Measurements from ENCODE around the gene GRK1. TPM values are rescaled to one million over a fixed set of nuclear protein-coding genes. Genes with fewer than 3 reads are reported as not detected.

The GRK1 gene
- total and polyA plus RNA-seq, 2 of the 13 experiments (the other 11 are each of a cell fraction or from before 2014, with no cell fraction given), result 0.07 to 0.12 TPM

GRCh38 chr13:113736258-113736731 lies 69.3 kb downstream of the GRK1 start (continued):
- TF ChIP-seq ZNF720 (CRISPR knock-in tag; IDR thresholded peaks at IDR 0.05) (no peak), GABPB1 (CRISPR knock-in tag; IDR thresholded peaks at IDR 0.05) (peak; percentile 43), TGIF2 (CRISPR knock-in tag; IDR thresholded peaks at IDR 0.05) (no peak), ZNF44 (CRISPR knock-in tag; IDR thresholded peaks at IDR 0.05) (no peak), GLMP (CRISPR knock-in tag; IDR thresholded peaks at IDR 0.05; ENCODE audit: borderline replicate concordance) (no peak), ETV5 (CRISPR knock-in tag; IDR thresholded peaks at IDR 0.05; ENCODE audit: borderline replicate concordance) (peak; percentile 56; the same call in 1 of the 2 replicates), TFAP4 (IDR thresholded peaks at IDR 0.05; ENCODE audit: borderline replicate concordance, low read depth) (no peak), U2AF2 (IDR thresholded peaks at IDR 0.05; ENCODE audit: low read depth, low read length) (no peak), HNRNPK (IDR thresholded peaks at IDR 0.05; ENCODE audit: low read depth, low read length, poor library complexity, severe bottlenecking) (no peak), ZNF143 (CRISPR knock-in tag; IDR thresholded peaks at IDR 0.05) (peak; percentile 75), ZBTB14 (CRISPR knock-in tag; IDR thresholded peaks at IDR 0.05) (no peak), AHR (CRISPR knock-in tag; IDR thresholded peaks at IDR 0.05) (no peak), ELF4 (CRISPR knock-in tag; IDR thresholded peaks at IDR 0.05; ENCODE audit: borderline replicate concordance) (no peak), PHF5A (CRISPR knock-in tag; IDR thresholded peaks at IDR 0.05; ENCODE audit: low read depth, unreplicated experiment) (no peak), GATAD2A (CRISPR knock-in tag; IDR thresholded peaks at IDR 0.05) (no peak), ATF6 (CRISPR knock-in tag; conservative IDR thresholded peaks at IDR 0.05) (no peak), MEIS2 (CRISPR knock-in tag; IDR thresholded peaks at IDR 0.05) (0 out of 2 replicates have a peak, but pooled peaks have one; percentile 3), AKNA (CRISPR knock-in tag; IDR thresholded peaks at IDR 0.05; ENCODE audit: borderline replicate concordance) (no peak), ZNF431 (CRISPR knock-in tag; IDR thresholded peaks at IDR 0.05; ENCODE audit: borderline replicate concordance, low read depth) (no peak), KLF9 (CRISPR knock-in tag; IDR thresholded peaks at IDR 0.05; ENCODE audit: low read depth) (no peak)

Data from HepG2 (cell line).